Measurements from ENCODE around the gene NR1D2. TPM values are rescaled to one million over a fixed set of nuclear protein-coding genes. Genes with fewer than 3 reads are reported as not detected.

The NR1D2 gene
- total RNA-seq, 1 experiment from 2014 or later, result 23.9 TPM

- Mint-ChIP-seq H3K27ac (ENCODE audit: unreplicated experiment) (no peak overlapping the region), H3K9me3 (ENCODE audit: unreplicated experiment) (no peaks in the 10 kb centered on the region), H3K27me3 (ENCODE audit: insufficient read depth, unreplicated experiment) (no peaks in the 10 kb centered on the region), H3K4me3 (ENCODE audit: unreplicated experiment) (no peak overlapping the region), H3K36me3 (ENCODE audit: insufficient read depth, unreplicated experiment) (peaks cover 10% of the 10 kb centered on the region), H3K4me1 (ENCODE audit: low read depth, unreplicated experiment) (no peaks in the 10 kb centered on the region)
- ChIA-PET POLR2A (interaction anchor here (2.3 kb wide), 1 partner anchor 12 kb away, joined by 13 read pairs; the partner anchor contains the start of genes NKIRAS1 and RPL15), CTCF (no interaction called here)
- H3K9me3 ChIP-seq, result no peaks in the 10 kb centered on the region
- intact Hi-C loops (cut with micrococcal nuclease; ENCODE audit: unreplicated experiment), result no loop called here
- no peaks in the 10 kb centered on the region for H3K36me3 ChIP-seq (ENCODE audit: control insufficient read depth, insufficient read depth, low read length)
- no TSS peak for BruUV-seq (replicated peaks)
- H3K4me1 ChIP-seq, result peaks cover 7% of the 10 kb centered on the region
- DNase-seq, result no peak
- no peak for TF ChIP-seq CTCF (IDR thresholded peaks at IDR 0.05; ENCODE audit: insufficient read depth in 1 of 2, low read depth in 1 of 2, low read length in 1 of 2, severe bottlenecking in 1 of 2, unreplicated experiment in 1 of 2)
- no peak overlapping the region for H3K4me3 ChIP-seq (ENCODE audit: low read depth, low read length)
- H3K27me3 ChIP-seq (replicated peaks; ENCODE audit: control insufficient read depth, insufficient read depth, low read length), result no peaks in the 10 kb centered on the region
Observed at GRCh38 chr3:23928524-23928923, 16.6 kb upstream of the NR1D2 start.

GRCh38 chr3:23931597-23931996, 13.5 kb upstream of the NR1D2 start:
- ChIA-PET POLR2A (no interaction called here), CTCF (no interaction called here)
- peaks cover 6% of the 10 kb centered on the region for H3K36me3 Mint-ChIP-seq (ENCODE audit: insufficient read depth, unreplicated experiment)
- peaks cover 7% of the 10 kb centered on the region for H3K4me1 ChIP-seq
- H3K9me3 ChIP-seq, result no peaks in the 10 kb centered on the region
- no peak for DNase-seq
- BruUV-seq (replicated peaks), result no TSS peak
- H3K4me1 Mint-ChIP-seq (ENCODE audit: low read depth, unreplicated experiment), result no peaks in the 10 kb centered on the region
- no peaks in the 10 kb centered on the region for H3K9me3 Mint-ChIP-seq (ENCODE audit: unreplicated experiment)
- no peak for TF ChIP-seq CTCF (IDR thresholded peaks at IDR 0.05; ENCODE audit: insufficient read depth in 1 of 2, low read depth in 1 of 2, low read length in 1 of 2, severe bottlenecking in 1 of 2, unreplicated experiment in 1 of 2)
- no peaks in the 10 kb centered on the region for H3K27me3 Mint-ChIP-seq (ENCODE audit: insufficient read depth, unreplicated experiment)
- H3K36me3 ChIP-seq (ENCODE audit: control insufficient read depth, insufficient read depth, low read length), result no peaks in the 10 kb centered on the region
- H3K4me3 ChIP-seq (ENCODE audit: low read depth, low read length), result no peak overlapping the region
- no peak overlapping the region for H3K4me3 Mint-ChIP-seq (ENCODE audit: unreplicated experiment)
- intact Hi-C loops (cut with micrococcal nuclease; ENCODE audit: unreplicated experiment), result no loop called here
- no peak overlapping the region for H3K27ac Mint-ChIP-seq (ENCODE audit: unreplicated experiment)
- H3K27me3 ChIP-seq (replicated peaks; ENCODE audit: control insufficient read depth, insufficient read depth, low read length), result no peaks in the 10 kb centered on the region

GRCh38 chr3:23932571-23932970, 12.5 kb upstream of the NR1D2 start:
- TF ChIP-seq CTCF (IDR thresholded peaks at IDR 0.05; ENCODE audit: insufficient read depth in 1 of 2, low read depth in 1 of 2, low read length in 1 of 2, severe bottlenecking in 1 of 2, unreplicated experiment in 1 of 2), result no peak
- no peaks in the 10 kb centered on the region for H3K9me3 ChIP-seq
- Mint-ChIP-seq H3K4me3 (ENCODE audit: unreplicated experiment) (no peak overlapping the region), H3K4me1 (ENCODE audit: low read depth, unreplicated experiment) (no peaks in the 10 kb centered on the region), H3K27ac (ENCODE audit: unreplicated experiment) (no peak overlapping the region), H3K27me3 (ENCODE audit: insufficient read depth, unreplicated experiment) (no peaks in the 10 kb centered on the region), H3K36me3 (ENCODE audit: insufficient read depth, unreplicated experiment) (peaks cover 6% of the 10 kb centered on the region), H3K9me3 (ENCODE audit: unreplicated experiment) (no peaks in the 10 kb centered on the region)
- no peak for DNase-seq
- CTCF ChIA-PET, result no interaction called here
- H3K4me1 ChIP-seq, result peaks cover 4% of the 10 kb centered on the region
- no peaks in the 10 kb centered on the region for H3K36me3 ChIP-seq (ENCODE audit: control insufficient read depth, insufficient read depth, low read length)
- BruUV-seq (replicated peaks), result no TSS peak
- POLR2A ChIA-PET, result no interaction called here
- no peak overlapping the region for H3K4me3 ChIP-seq (ENCODE audit: low read depth, low read length)
- no peaks in the 10 kb centered on the region for H3K27me3 ChIP-seq (replicated peaks; ENCODE audit: control insufficient read depth, insufficient read depth, low read length)
- intact Hi-C loops (cut with micrococcal nuclease; ENCODE audit: unreplicated experiment), result no loop called here
